ENCODE measurements around the gene PACSIN3.

Gene PACSIN3

DNA sequence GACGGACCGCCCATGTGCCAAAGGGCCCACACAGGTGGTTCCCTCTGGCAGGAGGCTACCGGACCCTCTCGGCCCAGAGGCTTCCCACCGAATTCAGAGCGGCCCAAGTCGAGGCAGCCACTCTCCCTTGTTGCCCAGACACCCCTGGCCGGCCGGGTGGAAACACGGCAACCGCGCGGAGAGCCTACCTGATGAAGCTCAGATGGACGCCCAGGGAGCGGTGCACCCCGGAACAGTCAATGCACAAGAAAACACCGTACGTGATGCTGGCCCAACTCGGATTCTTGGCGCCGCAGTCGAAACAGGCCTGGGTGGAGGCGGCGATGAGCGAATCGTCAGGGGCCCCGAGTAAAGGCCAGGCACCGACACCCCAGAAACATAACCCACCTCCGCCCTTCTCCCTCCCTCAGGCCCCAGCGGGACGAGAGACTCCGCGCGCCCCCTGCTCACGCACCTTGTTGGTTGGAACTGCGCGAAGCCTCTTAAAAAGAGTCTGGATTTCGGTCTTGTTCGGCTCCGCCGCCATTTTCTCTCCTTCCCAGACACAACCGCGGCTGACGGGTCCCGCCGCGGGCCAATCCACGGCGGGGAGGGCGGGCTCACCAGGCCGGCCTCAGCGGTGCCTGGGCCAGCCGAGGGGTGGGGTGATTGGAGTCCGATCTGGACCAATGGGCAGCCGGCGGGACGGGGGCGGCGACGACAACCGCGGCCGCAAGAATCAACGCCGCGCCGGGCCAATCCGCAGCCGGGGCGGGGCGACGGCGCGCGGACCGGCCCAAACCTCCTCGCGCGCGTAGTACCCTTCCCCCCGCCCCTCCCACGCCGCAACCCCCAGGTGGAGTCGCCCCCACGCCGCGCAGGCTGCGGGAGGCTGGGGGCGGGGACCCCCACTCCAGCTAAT lies 9.7 kb downstream of the PACSIN3 start, which contains the start of gene ARFGAP2:
ARFGAP2 (minus strand) TSS at position 552 of the 901 bp plus-strand sequence; CDS start at position 526, 26 bp downstream.
- DNase-seq (ENCODE audit: low spot score), result peak; percentile 98

DNA sequence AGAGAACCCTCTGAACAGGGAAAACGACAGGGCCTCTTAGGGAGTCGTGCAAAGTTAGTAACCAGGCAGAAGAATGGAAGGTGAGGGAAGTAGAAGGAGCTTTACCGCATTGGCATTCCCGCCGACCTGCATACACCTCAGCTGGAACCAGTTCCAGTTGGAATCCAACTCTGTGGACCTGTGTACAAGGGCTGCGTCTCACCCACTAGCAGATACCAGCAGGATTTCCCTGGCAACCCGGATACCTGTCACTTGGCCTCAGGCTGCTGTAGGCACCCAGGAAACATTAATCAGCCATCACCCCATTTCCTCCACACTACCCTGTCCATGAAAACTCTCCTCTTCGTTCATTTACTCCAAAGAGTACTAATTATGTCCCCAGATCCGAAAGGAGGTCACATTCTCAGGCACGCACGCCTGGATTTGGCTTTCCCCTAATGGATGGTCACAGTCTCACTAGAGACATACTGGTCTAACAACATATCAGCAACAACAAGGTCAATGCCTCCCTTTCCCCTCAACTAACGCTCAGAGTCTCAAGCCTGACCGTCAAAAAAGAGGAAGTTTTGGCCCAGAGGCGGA lies 10.4 kb downstream of the PACSIN3 start:
- DNase-seq (ENCODE audit: low spot score), result no peak

- no peak for DNase-seq (ENCODE audit: low spot score)
Measured at GRCh38 chr11:47172740-47173336, 13.4 kb downstream of the PACSIN3 start.

GRCh38 chr11:47171856-47172255 lies 14.4 kb downstream of the PACSIN3 start:
- no peak for DNase-seq (ENCODE audit: low spot score)

GRCh38 chr11:47171061-47171838 lies 15.0 kb downstream of the PACSIN3 start:
- no peak for DNase-seq (ENCODE audit: low spot score)

DNA sequence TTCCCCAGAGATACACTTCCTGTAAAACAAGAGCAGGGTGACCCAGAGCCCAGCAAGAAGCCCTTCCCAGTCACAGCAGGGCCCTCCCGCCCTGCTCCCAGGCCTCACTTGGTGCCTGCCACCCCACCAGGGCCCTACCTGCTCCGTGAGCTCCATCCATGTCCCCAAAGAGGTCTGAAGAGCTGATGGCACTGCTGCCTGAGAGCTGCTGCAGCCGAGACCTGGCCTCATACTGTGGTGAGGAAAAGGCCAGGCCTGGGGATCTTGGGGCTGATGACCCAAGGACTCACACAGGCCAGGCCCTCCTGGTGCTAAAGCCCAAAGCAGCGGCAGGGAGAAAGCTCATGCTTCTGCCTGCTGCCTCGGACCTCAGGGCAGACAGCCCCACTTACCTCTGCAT lies 19.9 kb downstream of the PACSIN3 start:
- DNase-seq (ENCODE audit: low spot score), result no peak

DNA sequence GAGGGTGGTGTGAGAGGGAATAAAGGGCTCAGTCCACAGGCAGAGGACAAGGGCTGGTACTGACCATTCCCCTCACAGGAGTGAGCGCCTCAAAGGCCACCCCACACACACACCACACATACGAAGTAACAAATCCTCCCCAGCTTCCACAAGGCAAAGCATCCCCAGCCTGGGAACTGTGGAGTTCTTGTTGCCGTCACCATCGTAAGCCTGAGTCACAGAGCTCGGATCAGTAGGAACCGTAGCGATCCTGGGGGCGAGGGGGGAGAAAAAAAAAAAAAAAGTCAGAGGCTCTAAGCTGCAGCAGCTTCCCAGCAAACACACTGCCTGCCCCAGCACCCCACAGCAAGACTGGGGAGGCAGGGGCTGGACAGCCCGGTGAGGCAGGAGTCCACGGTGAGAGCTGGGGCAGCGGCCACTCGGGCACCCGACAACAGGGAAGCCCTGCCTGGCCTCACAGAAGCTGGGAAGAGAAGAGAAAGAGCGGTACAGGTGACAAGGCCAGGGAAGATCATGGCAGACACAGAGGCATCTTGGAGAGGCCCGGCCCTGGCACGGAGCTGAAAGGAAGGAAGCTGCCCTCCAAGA lies 20.9 kb downstream of the PACSIN3 start:
- no peak for DNase-seq (ENCODE audit: low spot score)

- DNase-seq (ENCODE audit: low spot score), result no peak
Measured at GRCh38 chr11:47164321-47164720, 21.9 kb downstream of the PACSIN3 start.

GRCh38 chr11:47163898-47164297 lies 22.3 kb downstream of the PACSIN3 start:
- no peak for DNase-seq (ENCODE audit: low spot score)

DNA sequence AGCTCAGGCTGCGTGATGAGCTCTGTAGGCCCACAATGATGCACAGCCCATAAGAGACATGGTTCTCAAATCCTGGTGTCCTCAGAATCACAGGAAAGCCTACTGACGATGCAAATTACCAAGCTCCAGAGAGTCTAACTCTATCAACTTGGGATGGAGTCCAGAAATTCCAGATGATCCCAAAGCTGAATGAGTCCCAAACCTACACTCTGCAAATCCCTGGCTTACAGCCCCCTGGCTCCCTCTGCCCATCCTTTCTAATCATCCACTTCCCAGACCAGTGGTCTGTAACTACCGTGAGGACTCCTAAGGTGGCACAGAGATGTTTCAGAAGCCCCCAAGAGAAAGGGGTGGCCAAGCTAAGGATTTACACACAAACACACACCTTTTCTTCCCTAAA lies 23.0 kb downstream of the PACSIN3 start:
- DNase-seq (ENCODE audit: low spot score), result no peak

DNA sequence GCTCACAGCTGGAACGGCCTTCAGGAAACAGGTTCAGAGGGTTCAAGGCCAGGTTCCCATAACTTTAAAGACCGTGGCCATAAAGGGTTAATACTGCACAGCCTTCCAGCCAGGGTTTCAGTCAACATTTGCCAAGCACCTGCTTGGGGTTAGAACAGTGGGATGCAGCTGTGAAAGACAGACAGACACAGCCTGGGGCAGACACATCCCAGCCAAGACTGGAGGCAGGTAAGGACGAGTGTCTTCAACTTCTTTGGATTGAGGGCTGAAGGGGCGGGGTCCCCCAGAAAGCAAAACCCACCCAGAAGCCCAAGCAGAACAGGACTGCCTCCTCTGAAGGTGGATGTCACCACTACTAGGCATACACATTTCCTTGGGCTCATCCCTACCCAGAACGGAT lies 23.8 kb downstream of the PACSIN3 start:
- no peak for DNase-seq (ENCODE audit: low spot score)

- DNase-seq (ENCODE audit: low spot score), result no peak
Measured at GRCh38 chr11:47161890-47162289, 24.3 kb downstream of the PACSIN3 start.

GRCh38 chr11:47161134-47161854 lies 24.9 kb downstream of the PACSIN3 start:
- peak; percentile 74 for DNase-seq (ENCODE audit: low spot score)

GRCh38 chr11:47160753-47161133 lies 25.5 kb downstream of the PACSIN3 start:
- no peak for DNase-seq (ENCODE audit: low spot score)

- no peak for DNase-seq (ENCODE audit: low spot score)
Measured at GRCh38 chr11:47158242-47158641, 28.0 kb downstream of the PACSIN3 start.

- DNase-seq (ENCODE audit: low spot score), result no peak
Measured at GRCh38 chr11:47157805-47158204, 28.4 kb downstream of the PACSIN3 start.

GRCh38 chr11:47156951-47157350 lies 29.3 kb downstream of the PACSIN3 start:
- DNase-seq (ENCODE audit: low spot score), result no peak

DNA sequence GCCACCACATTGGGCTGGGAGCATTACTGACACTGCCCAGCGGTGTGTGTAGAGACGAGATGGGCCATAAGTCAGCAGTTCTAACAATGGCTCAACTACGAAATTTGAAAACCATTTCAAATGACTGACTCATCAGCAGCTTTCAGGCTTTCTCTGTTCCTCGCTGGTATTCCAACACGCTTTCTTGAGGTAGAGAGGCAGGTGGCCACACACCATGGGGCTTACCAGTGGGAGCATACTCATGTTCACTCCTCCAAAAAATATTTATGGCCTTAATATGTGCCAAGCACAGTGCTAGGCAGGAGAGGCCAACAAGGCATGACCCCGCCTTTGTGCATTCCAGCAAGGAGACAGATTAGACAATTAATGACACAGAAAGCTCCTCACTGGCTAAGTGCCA lies 29.9 kb downstream of the PACSIN3 start:
- DNase-seq (ENCODE audit: low spot score), result no peak

GRCh38 chr11:47155879-47156278 lies 30.4 kb downstream of the PACSIN3 start:
- no peak for DNase-seq (ENCODE audit: low spot score)

DNA sequence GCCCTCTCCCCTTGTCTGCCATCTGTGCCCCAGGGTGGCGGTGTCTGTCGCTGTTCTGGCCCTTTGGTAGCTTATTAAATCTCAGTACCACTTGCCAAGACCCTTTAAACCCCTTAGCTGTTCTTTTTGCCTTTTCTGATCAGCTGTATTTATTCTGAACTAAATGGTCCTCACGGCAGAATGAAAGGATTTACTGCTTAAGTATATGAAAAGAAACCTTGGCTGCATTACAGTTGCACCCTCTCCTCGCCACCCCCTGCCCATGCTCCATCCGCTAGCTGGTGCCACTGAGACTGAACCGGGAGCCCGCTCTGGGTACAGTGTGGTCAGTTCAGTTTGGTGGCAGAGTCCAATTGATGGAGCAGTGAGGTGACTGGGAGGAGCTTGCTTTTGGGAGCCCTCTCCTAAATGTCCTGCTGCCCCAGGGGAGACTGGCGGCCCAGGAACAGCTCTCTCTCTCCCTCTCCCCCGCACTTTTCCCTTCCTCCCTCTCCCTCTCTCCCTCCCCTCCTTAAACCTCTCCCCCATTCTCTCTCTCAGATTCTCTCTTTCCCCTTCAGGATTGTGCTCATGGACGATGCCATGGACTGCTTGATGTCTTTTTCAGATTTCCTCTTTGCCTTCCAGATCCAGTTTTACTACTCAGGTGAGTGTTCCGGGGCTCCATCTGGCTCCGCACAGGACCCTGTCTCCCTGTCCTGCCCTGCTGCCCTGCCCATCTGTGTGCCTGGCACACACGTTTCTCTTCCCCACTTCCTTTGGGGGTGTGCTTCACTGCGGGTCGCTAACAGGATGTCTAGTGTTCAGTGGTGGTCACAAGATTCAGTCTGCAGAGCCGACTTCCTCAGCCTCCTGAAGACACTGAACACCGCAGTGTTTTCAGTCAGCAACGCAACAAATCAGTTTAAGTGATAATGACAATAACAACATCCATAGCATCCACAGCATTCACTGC lies 31.3 kb downstream of the PACSIN3 start:
- DNase-seq (ENCODE audit: low spot score), result no peak

All from globus pallidus (tissue), 1 donor.